ENCODE measurements around the gene DES.

The DES gene

DNA sequence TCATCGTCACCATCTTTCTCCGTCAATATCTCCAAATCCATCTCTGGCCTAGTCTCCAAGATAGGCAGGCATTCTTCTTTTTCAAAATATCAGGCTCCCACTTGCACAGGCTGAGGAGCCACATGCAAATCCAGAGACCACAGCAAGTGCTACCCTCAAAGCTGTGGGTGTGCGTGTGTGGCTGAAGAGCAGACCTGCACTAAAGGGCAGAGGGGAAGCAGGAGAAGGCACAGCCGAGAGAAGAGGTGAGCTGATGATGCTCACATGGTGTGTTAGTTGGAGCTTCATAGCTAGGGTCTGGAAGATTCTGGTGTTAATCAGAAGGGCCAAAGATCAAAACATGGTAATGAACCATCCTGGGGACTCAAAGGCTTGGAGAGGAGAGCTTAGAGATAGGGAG is 20.3 kb downstream of the DES start:
- no peak for DNase-seq (ENCODE audit: low read depth, low spot score)

DNA sequence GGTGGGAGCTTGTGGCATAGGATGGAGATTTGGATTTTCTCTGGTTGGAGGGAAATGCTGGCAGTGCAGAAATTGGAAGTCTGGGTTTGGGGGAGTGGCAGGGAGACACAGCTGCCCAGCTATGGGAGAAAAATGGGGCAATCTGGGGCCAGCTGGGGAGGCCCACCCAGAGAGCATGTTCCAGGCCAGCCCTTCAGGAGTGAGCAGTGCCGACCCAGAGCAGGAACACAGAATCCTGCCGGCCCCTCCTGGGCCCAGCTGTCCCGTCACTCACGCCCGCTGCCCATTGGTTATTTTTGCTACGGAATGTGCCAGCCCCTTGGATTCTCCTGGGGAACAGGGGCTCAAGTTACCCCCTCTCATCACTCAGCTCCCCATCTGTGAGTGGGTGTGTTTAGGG is 21.3 kb downstream of the DES start:
- DNase-seq (ENCODE audit: low read depth, low spot score), result no peak

- DNase-seq (ENCODE audit: low read depth, low spot score), result no peak
These were observed 22.4 kb downstream of the DES start for GRCh38 chr2:219440388-219441256.

DNA sequence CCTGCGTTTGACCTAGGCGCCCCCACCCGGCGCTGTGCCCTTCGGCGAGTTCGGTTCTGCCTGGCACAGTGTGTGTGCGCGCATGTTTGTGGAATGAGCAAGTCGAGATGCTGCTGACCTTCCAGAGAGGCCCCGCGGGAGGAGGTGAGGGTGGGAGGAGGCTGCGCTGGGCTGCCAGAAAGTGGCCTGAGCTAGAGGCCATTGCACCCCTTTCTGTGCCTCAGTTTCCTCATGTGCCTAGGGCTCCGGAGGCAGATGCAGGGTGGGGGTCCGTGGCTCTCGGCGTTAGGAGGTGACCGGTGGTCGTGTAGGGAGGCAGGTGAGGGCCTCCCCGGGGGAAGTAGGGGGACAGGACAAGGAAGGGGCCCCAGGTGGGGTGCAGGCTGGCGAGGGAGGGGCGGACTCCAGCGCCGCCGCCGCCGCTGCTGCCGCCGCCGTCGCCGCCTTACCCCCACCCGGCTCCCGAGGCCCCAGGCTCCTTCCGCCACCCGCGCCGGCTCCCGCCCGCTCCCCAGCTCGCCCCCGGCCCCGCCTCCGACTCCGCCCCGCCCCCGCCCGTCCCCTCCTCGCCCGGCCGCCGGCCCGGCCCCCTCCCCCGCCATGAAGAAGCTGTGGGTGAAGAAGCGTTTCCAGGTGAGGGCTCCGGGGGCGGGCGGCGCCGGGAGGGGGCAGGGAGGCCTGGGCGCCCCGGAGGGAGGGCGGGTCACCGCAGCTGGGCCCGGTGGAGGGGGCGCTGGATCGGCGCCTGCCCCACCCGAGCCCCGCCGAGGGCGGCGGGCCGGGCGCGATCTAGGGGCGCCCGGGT is 23.5 kb downstream of the DES start:
- no peak for DNase-seq (ENCODE audit: low read depth, low spot score)

- no peak for DNase-seq (ENCODE audit: low read depth, low spot score)
These were observed 24.3 kb downstream of the DES start for GRCh38 chr2:219442256-219443015.

DNA sequence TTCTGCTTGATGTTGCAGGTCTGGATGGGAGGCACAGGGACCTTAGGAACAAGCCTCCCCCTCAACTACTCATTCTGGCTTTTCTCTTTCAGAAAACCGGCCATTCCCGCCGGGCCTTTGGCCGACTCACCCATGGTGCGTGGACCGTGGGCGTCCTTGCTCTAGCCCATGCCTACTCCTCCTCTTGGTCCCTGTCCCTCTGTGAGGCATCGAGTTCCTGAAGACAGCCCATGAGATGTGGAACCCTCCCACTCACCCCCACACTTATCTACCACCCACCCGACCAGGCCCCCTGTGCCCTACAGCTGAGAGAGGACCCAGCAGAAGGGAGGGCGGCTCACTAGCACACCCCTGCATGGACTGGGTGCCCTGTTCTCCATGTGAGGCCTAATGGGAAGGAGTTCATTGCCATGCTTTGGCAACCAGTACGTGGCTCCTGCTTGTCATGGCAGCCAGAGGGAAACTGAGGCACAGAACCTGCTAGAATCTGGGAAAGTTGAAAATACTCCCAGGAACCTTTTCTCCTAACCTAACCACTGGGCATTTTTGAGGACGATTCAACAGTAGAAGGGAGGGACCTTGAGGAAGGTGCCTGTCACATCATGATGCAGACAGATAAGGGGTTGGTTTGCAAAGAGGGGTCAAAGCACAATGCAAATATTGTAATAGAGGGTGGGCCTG is 25.0 kb downstream of the DES start:
- DNase-seq (ENCODE audit: low read depth, low spot score), result no peak

GRCh38 chr2:219443697-219444023 is 25.5 kb downstream of the DES start:
- DNase-seq (ENCODE audit: low read depth, low spot score), result no peak

- no peak for DNase-seq (ENCODE audit: low read depth, low spot score)
These were observed 26.5 kb downstream of the DES start for GRCh38 chr2:219444566-219445091.

DNA sequence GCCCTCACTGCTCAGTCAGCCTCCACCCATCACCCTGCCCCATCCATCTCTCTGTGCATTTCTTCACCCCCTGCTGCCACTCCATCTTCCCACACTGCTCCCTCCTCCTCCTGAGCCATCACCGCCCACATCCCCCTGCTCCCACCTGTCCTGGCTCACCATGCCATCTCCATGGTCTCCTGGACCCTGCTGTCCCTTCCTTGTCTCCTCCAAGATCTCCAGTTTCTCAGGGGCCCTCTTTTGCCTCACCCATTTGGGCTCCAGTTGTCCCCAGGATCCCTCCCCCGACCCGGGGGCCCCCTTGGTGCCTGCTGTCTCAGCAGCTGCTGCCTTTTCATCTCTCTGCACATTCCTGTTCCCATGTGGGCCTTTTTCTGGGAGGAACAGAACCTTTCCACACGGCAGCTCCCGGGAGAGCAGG is 27.1 kb downstream of the DES start:
- DNase-seq (ENCODE audit: low read depth, low spot score), result no peak

GRCh38 chr2:219446101-219446504 is 27.9 kb downstream of the DES start:
- no peak for DNase-seq (ENCODE audit: low read depth, low spot score)

GRCh38 chr2:219446689-219447088 is 28.5 kb downstream of the DES start:
- no peak for DNase-seq (ENCODE audit: low read depth, low spot score)

GRCh38 chr2:219447242-219448098 is 29.3 kb downstream of the DES start:
- no peak for DNase-seq (ENCODE audit: low read depth, low spot score)

DNA sequence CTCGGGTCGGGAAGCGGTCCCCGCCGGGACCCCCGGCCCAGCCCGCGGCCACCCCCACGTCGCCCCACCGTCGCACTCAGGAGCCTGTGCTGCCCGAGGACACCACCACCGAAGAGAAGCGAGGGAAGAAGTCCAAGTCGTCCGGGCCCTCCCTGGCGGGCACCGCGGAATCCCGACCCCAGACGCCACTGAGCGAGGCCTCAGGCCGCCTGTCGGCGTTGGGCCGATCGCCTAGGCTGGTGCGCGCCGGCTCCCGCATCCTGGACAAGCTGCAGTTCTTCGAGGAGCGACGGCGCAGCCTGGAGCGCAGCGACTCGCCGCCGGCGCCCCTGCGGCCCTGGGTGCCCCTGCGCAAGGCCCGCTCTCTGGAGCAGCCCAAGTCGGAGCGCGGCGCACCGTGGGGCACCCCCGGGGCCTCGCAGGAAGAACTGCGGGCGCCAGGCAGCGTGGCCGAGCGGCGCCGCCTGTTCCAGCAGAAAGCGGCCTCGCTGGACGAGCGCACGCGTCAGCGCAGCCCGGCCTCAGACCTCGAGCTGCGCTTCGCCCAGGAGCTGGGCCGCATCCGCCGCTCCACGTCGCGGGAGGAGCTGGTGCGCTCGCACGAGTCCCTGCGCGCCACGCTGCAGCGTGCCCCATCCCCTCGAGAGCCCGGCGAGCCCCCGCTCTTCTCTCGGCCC is 30.1 kb downstream of the DES start:
- DNase-seq (ENCODE audit: low read depth, low spot score), result no peak

- no peak for DNase-seq (ENCODE audit: low read depth, low spot score)
These were observed 30.7 kb downstream of the DES start for GRCh38 chr2:219448776-219449341.

DNA sequence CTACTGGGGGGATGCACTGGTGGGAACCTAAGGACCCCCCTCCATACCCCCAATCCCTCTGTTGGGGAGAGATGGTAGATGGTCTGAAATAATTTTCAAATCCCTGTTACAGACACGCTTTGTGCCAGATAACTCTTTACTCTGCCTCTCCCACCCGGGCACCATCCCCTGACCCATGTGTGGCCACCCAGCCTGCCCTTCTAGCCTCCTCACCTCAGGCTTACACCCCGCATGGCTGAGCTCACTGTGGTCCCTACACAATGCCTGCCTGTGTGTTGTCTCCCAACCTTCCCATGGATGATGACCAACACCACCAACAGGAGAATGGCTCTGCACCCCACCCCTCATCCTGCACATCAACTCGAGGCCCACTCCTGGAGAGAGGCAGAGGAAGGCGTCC is 31.4 kb downstream of the DES start:
- DNase-seq (ENCODE audit: low read depth, low spot score), result no peak

DNA sequence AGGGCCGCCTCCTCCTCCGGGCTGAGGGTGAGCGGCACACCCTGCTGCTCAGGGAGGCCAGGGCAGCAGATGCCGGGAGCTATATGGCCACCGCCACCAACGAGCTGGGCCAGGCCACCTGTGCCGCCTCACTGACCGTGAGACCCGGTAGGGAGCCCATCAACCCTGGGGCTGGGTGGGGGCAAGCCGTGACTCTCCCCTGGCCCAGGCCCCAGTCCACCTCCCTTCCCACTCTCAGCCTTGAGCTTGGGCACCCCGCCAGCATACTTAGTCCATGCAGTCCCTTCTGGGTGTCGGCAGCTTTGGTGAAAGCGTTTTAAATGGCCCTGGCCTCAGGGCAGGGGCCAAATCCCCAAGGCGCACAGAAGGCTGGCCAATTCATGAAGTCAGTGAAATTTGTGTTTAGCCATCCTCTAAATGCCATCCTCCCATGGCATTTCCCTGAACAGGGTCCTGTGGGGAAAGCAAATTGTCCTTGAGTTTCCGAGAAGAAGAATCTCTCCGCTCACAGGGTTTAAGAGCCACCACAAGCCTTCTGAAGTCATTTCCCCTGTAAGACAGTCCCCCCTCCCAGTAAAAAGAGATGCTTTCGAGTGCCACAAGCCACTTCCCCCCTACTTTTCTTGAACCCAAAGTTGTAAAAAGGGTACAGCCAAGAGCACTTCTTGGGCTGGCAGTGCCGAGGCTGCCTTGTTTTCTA is 33.6 kb downstream of the DES start:
- no peak for DNase-seq (ENCODE audit: low read depth, low spot score)

- no peak for DNase-seq (ENCODE audit: low read depth, low spot score)
These were observed 34.5 kb downstream of the DES start for GRCh38 chr2:219452361-219453317.
